GM18505 (cell line): ENCODE results near the gene SPR.

Experiments
- ATAC-seq: cut with Tn5 transposase; IDR thresholded peaks from one replicate; pipeline ENCODE4 v1.9.1; 2021; ENCODE audit not compliant: unreplicated experiment
- POLR2A ChIP-seq: IDR thresholded peaks from 4 replicates; pipeline ENCODE4 v1.6.1; 2011; ENCODE audit warnings: borderline replicate concordance; ENCODE audit not compliant: insufficient read depth, insufficient read length; ENCODE audit errors: extremely low read depth

SPR gene

GRCh38 chr2:72936660-72937355 lies 49.6 kb downstream of the SPR start:
- no peak for ATAC-seq
- no peak for TF ChIP-seq POLR2A

- no peak for ATAC-seq
Measured at GRCh38 chr2:72937356-72937669, 50.1 kb downstream of the SPR start.

GRCh38 chr2:72938455-72938854 lies 51.2 kb downstream of the SPR start:
- TF ChIP-seq POLR2A, result no peak
- no peak for ATAC-seq

More at GRCh38 chr2:72937356-72937669, 50.1 kb downstream of the SPR start:
- no peak for TF ChIP-seq POLR2A

- ATAC-seq, result no peak
- no peak for TF ChIP-seq POLR2A
Measured at GRCh38 chr2:72940361-72940760, 53.2 kb downstream of the SPR start.

- no peak for ATAC-seq
- TF ChIP-seq POLR2A, result no peak
Measured at GRCh38 chr2:72940786-72941185, 53.6 kb downstream of the SPR start.
